Calu3 (cell line): ENCODE measurements around the gene SMDT1. TPM values are rescaled to one million over a fixed set of nuclear protein-coding genes. Genes with fewer than 3 reads are reported as not detected.

ENCODE experiments used
- BruUV-seq: library from RNA; stranded (reverse); fragments of 400-500 nt; replicated peaks from 2 replicates; lab custom pipeline; 2021; lab: Mats Ljungman, UMichigan
- CTCF ChIA-PET: fragments of 300-600 bp; sonication (Branson Sonifier 250); formaldehyde crosslinking; loops from one replicate; lab custom pipeline; 2022; ENCODE audit warnings: antibody characterized with exemption; lab: Charles Lee
- DNase-seq: peaks from one replicate; pipeline ENCODE4 v3.0.0; 2022
- H3K27ac Mint-ChIP-seq: one replicate; pipeline ENCODE4 v1.8.0; 2022; ENCODE audit warnings: mixed read lengths; ENCODE audit not compliant: unreplicated experiment
- H3K27me3 Mint-ChIP-seq: one replicate; pipeline ENCODE4 v1.8.0; 2022; ENCODE audit warnings: mixed read lengths; ENCODE audit not compliant: unreplicated experiment
- H3K36me3 Mint-ChIP-seq: one replicate; pipeline ENCODE4 v1.8.0; 2022; ENCODE audit warnings: mild to moderate bottlenecking, moderate library complexity, mixed read lengths; ENCODE audit not compliant: insufficient read depth, unreplicated experiment
- H3K4me1 Mint-ChIP-seq: one replicate; pipeline ENCODE4 v1.8.0; 2022; ENCODE audit warnings: mild to moderate bottlenecking, low read depth, mixed read lengths; ENCODE audit not compliant: unreplicated experiment
- H3K4me3 Mint-ChIP-seq: one replicate; pipeline ENCODE4 v1.8.0; 2022; ENCODE audit warnings: mild to moderate bottlenecking, low read depth, moderate library complexity, mixed read lengths; ENCODE audit not compliant: unreplicated experiment
- H3K9me3 Mint-ChIP-seq: one replicate; pipeline ENCODE4 v1.8.0; 2022; ENCODE audit warnings: low read depth, mixed read lengths; ENCODE audit not compliant: unreplicated experiment
- intact Hi-C: fragments of 100-400 bp; cut with micrococcal nuclease; formaldehyde crosslinking; loops from one replicate; pipeline ENCODE4 v1.10.0; 2022; ENCODE audit not compliant: unreplicated experiment
- total RNA-seq: library from RNA; stranded (reverse); gene quantifications from 2 replicates; pipeline ENCODE4 v1.2.3, GENCODE V29; 2022
- TF ChIP-seq, protein P1 (sequence below): fragments of 200-600 bp; IDR thresholded peaks from one replicate; pipeline ENCODE4 v1.8.0; 2022; ENCODE audit warnings: antibody characterized with exemption; ENCODE audit not compliant: unreplicated experiment

SMDT1 gene
- total RNA-seq, 1 experiment from 2014 or later, result 60.8 TPM

DNA sequence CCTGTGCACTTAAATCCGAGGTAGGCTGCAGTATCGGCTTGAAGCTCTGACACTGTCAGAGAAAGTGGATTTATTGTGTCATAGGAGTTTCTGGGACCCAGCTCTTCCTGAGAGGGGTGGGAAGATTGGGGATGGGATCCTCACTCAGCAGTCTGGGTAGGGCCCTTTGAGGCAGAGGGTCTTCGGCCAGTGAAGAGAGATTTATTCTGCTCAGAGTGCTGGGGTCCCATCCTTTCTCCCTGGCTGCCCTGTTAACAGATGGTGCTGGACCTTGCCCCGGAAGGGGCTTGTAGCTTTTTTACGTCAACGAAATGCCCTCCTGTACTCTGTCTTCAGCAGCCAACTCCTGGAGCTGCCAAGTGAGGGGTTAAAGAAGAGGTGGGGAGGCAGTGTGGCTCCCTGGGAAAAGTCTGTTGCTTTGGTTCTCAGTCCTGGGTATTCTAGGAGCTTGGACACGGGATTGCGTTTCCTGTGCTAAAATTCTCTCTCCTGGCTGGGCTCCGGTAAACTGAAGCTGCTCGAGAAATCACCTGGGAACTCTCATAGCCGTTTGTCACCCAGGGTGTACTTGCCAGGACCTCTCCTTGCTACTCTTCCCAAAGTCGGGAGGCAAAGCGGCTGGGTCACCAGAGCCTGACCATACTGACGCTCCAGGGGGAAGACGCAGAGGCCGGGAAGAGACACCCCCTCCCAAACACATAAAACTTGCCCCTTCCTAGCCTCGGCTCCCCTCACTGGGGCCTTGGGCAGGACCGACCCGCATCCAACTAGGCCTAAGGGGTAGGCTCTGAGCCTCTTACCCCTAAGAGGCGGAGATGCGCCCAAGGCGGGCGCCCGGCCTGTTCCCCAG, 806 bp upstream of the SMDT1 start:
- peak overlapping the region; percentile 91 for H3K4me3 Mint-ChIP-seq
- DNase-seq, result no peak
- H3K36me3 Mint-ChIP-seq, result peaks cover 19% of the 10 kb centered on the region
- no peaks in the 10 kb centered on the region for H3K27me3 Mint-ChIP-seq
- TF ChIP-seq, protein P1, sequence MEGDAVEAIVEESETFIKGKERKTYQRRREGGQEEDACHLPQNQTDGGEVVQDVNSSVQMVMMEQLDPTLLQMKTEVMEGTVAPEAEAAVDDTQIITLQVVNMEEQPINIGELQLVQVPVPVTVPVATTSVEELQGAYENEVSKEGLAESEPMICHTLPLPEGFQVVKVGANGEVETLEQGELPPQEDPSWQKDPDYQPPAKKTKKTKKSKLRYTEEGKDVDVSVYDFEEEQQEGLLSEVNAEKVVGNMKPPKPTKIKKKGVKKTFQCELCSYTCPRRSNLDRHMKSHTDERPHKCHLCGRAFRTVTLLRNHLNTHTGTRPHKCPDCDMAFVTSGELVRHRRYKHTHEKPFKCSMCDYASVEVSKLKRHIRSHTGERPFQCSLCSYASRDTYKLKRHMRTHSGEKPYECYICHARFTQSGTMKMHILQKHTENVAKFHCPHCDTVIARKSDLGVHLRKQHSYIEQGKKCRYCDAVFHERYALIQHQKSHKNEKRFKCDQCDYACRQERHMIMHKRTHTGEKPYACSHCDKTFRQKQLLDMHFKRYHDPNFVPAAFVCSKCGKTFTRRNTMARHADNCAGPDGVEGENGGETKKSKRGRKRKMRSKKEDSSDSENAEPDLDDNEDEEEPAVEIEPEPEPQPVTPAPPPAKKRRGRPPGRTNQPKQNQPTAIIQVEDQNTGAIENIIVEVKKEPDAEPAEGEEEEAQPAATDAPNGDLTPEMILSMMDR, result no peak
- intact Hi-C loops, result no loop called here
- CTCF ChIA-PET, result interaction anchor here (3.1 kb wide), 1 partner anchor 12 kb away, joined by 17 read pairs; the partner anchor contains the start of gene NDUFA6
- BruUV-seq, result no TSS peak
- H3K4me1 Mint-ChIP-seq, result no peaks in the 10 kb centered on the region
- H3K9me3 Mint-ChIP-seq, result no peaks in the 10 kb centered on the region
- H3K27ac Mint-ChIP-seq, result peak overlapping the region; percentile 96

DNA sequence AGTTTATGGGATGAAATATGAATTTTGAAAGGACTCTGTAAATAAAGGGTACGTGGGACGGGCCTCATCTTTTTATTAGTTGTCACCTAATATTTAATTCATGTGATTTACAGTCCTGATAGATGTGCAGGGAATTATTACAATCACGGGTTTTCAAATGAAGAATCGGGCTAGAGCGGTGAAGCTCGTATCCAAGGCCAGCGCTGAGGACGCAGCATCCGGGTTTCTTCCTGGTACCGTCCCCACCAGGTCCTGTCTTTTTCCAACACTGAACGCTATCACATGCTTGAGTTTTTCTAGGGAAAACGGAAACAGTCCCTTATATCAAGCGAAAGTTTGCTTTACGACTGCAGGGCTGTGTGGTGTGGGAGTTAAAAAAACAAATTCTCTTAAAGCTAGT, 787 bp downstream of the SMDT1 start:
- intact Hi-C loops, result no loop called here
- Mint-ChIP-seq H3K27me3 (no peaks in the 10 kb centered on the region), H3K4me3 (peak overlapping the region; percentile 91), H3K36me3 (peaks cover 19% of the 10 kb centered on the region), H3K9me3 (no peaks in the 10 kb centered on the region), H3K4me1 (no peaks in the 10 kb centered on the region), H3K27ac (peak overlapping the region; percentile 96)
- peak; percentile 25 for DNase-seq
- TSS peak; percentile 48 for BruUV-seq
- TF ChIP-seq, protein P1, result no peak
- CTCF ChIA-PET, result interaction anchor here (3.1 kb wide), 1 partner anchor 10 kb away, joined by 17 read pairs; the partner anchor contains the start of gene NDUFA6

DNA sequence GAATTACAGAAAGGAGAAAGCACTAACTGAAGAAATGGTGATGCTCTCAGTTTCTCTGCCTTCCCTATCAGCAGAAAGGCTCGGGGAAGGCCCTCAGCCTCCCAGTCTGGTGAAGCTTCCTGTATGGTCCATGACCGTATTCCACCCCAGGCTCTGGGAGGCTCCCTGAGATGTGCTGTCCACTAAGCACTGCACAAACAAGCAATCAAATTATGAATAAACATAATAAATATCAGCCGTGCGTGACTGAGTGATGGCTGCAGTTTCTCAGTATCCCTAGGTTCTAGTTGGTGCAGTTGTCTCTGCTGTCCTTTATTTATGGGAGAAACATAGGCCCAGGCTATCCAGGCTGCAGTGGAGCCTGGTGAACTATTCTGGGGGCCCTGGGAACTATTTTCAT, 3.6 kb downstream of the SMDT1 start:
- H3K27ac Mint-ChIP-seq, result no peak overlapping the region
- no TSS peak for BruUV-seq
- H3K9me3 Mint-ChIP-seq, result no peaks in the 10 kb centered on the region
- no peaks in the 10 kb centered on the region for H3K4me1 Mint-ChIP-seq
- intact Hi-C loops, result no loop called here
- peaks cover 40% of the 10 kb centered on the region for H3K36me3 Mint-ChIP-seq
- H3K4me3 Mint-ChIP-seq, result no peak overlapping the region
- CTCF ChIA-PET, result interaction anchor here (0.6 kb wide), 1 partner anchor 121 kb away, joined by 4 read pairs; no protein-coding TSS in a partner anchor
- no peak for DNase-seq
- TF ChIP-seq, protein P1, result no peak
- no peaks in the 10 kb centered on the region for H3K27me3 Mint-ChIP-seq

DNA sequence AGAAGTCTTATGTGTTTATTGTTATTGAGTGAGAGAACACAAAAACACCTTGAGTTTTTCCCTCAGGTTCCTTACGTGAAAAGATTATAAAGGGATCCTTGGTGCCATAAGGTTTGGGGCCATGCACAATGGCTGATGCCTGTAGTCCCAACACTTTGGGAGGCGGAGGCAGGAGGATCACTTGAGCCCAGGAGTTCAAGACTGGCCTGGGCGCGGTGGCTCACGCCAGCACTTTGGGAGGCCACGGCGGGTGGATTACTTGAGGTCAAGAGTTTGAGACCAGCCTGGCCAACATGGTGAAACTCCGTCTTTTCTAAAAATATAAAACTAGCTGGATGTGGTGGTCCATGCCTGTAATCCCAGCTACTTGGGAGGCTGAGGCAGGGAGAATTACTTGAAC, 5.4 kb downstream of the SMDT1 start:
- no peak overlapping the region for H3K27ac Mint-ChIP-seq
- no TSS peak for BruUV-seq
- H3K4me1 Mint-ChIP-seq, result peaks cover 12% of the 10 kb centered on the region
- H3K9me3 Mint-ChIP-seq, result no peaks in the 10 kb centered on the region
- intact Hi-C loops, result no loop called here
- TF ChIP-seq, protein P1, result no peak
- no peaks in the 10 kb centered on the region for H3K27me3 Mint-ChIP-seq
- no peak overlapping the region for H3K4me3 Mint-ChIP-seq
- DNase-seq, result no peak
- CTCF ChIA-PET, result no interaction called here
- peaks cover 44% of the 10 kb centered on the region for H3K36me3 Mint-ChIP-seq
